CMK (cell line): ENCODE data around the gene PORCN.
"Not testable (repeated sequence)": the region's sequence is repeated elsewhere in the genome, so short reads cannot be mapped to it uniquely, and the experiment has no call there.

Experiments
- DNase-seq: peaks from one replicate; pipeline ENCODE4 v3.0.0-alpha.2; 2010; ENCODE audit warnings: low read depth

Gene PORCN

GRCh38 chrX:48541140-48541814 lies 32.5 kb downstream of the PORCN start:
- no peak for DNase-seq

- no peak for DNase-seq
Observed at GRCh38 chrX:48548871-48549270, 40.1 kb downstream of the PORCN start.

GRCh38 chrX:48555731-48556325 lies 47.0 kb downstream of the PORCN start:
- DNase-seq, result not testable (repeated sequence)

- no peak for DNase-seq
Observed at GRCh38 chrX:48558271-48558670, 49.5 kb downstream of the PORCN start.

GRCh38 chrX:48559636-48560035 lies 50.8 kb downstream of the PORCN start:
- no peak for DNase-seq

- DNase-seq, result no peak
Observed at GRCh38 chrX:48560056-48560455, 51.3 kb downstream of the PORCN start.

- no peak for DNase-seq
Observed at GRCh38 chrX:48560681-48561080, 51.9 kb downstream of the PORCN start.

GRCh38 chrX:48569958-48570357 lies 61.2 kb downstream of the PORCN start:
- DNase-seq, result no peak
